Upper lobe of left lung (tissue), 6 donors: ENCODE data around the gene IGF2BP3. TPM values are rescaled to one million over a fixed set of nuclear protein-coding genes. Genes with fewer than 3 reads are reported as not detected.

ENCODE experiments used
- ATAC-seq, 2 donors: fragments of 200-7000 bp; cut with Tn5 transposase; one replicate each; pipeline ENCODE4 v1.9.1; 2022; ENCODE audit warnings: mild to moderate bottlenecking in 2 of 2, moderate library complexity in 2 of 2; ENCODE audit not compliant: low FRiP score in 2 of 2
- DNase-seq, 2 donors: peaks; one replicate each; pipeline ENCODE4 v3.0.0-alpha.2; 2019 to 2020
- H3K27ac ChIP-seq, 4 donors: fragments of 200-600 bp; sonication (generic); one replicate each; pipeline ENCODE4 v1.5.1; 2016 to 2019
- H3K27me3 ChIP-seq, 4 donors: fragments of 200-600 bp; sonication (generic); one replicate each; pipeline ENCODE4 v1.5.1; 2017 to 2019
- H3K36me3 ChIP-seq, 4 donors: fragments of 200-600 bp; sonication (generic); one replicate each; pipeline ENCODE4 v1.5.1; 2016 to 2019
- H3K4me1 ChIP-seq, 4 donors: fragments of 200-600 bp; sonication (generic); one replicate each; pipeline ENCODE4 v1.5.1; 2018 to 2019
- H3K4me3 ChIP-seq, 4 donors: fragments of 200-600 bp; sonication (generic); one replicate each; pipeline ENCODE4 v1.5.1; 2017 to 2019; ENCODE audit warnings: mild to moderate bottlenecking in 2 of 4, moderate library complexity in 1 of 4
- H3K9me3 ChIP-seq, 4 donors: fragments of 200-600 bp; sonication (generic); one replicate each; pipeline ENCODE4 v1.5.1; 2018 to 2019
- EP300 ChIP-seq, 4 donors: sonication (generic); formaldehyde crosslinking; IDR thresholded peaks; one replicate each; pipeline ENCODE4 v1.5.1; 2017; ENCODE audit warnings: antibody characterized with exemption in 4 of 4, control low read depth in 2 of 4
- POLR2A ChIP-seq, 4 donors: fragments of 450-650 bp; IDR thresholded peaks; one replicate each; pipeline ENCODE4 v1.5.1; 2016 to 2017; ENCODE audit warnings: antibody characterized with exemption in 4 of 4, mild to moderate bottlenecking in 2 of 4
- POLR2AphosphoS5 ChIP-seq, 2 donors: sonication (generic); formaldehyde crosslinking; IDR thresholded peaks; one replicate each; pipeline ENCODE4 v1.5.1; 2017; ENCODE audit warnings: antibody characterized with exemption in 2 of 2
- WGBS, 2 donors: methylation state at CpG; one replicate each; pipeline ENCODE4 v1.1.5; 2017 to 2018; 5-methylcytosine and 5-hydroxymethylcytosine counted together
- total RNA-seq, 6 donors: library from RNA; depleted of rRNA in 4 of 6; stranded (reverse); fragments of >200 nt in 4 of 6; gene quantifications; one replicate each; pipeline versions ENCODE4 v1.1.0 to v1.2.1, GENCODE V29; 2016 to 2021
- TF ChIP-seq, protein P1 (sequence below), 6 experiments: fragments of 450-650 bp in 4 of 6; fragments of 200-600 bp in 2 of 6; sonication (generic) in 2 of 6; IDR thresholded peaks; one replicate each; pipeline ENCODE4 v1.5.1; 2016 to 2019; ENCODE audit warnings: antibody characterized with exemption in 6 of 6
- donor health status: DM: no; HTN: no; CAD: no; lungs with moderate emphysema.
- donor health status: DM: no; HTN: yes; CAD: no; lungs with severe emphysema.

IGF2BP3 gene
- total RNA-seq, 6 donors from 2014 or later = 0.91 to 1.5 (median 1.1) TPM; not detected in 2

DNA sequence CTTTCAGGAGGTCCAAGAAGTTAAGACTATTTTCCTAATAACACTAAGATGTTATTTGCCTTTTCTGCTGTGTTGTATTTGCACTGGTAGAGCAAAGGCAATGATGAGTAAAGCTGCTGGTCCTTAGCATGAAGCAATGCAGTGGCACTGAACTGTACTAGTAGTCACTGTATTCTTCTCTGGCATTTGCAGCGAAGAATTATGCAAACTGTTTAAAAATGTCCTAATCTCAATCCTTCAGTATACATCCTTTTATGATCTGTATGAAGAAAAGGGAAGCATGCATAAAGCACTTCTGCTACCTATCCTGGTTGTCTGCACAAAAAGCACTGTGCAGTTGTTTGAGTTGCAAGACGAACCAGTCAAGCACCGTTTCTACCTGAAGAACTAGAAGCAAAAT lies 20.4 kb downstream of the IGF2BP3 start:
- TF ChIP-seq, protein P1, sequence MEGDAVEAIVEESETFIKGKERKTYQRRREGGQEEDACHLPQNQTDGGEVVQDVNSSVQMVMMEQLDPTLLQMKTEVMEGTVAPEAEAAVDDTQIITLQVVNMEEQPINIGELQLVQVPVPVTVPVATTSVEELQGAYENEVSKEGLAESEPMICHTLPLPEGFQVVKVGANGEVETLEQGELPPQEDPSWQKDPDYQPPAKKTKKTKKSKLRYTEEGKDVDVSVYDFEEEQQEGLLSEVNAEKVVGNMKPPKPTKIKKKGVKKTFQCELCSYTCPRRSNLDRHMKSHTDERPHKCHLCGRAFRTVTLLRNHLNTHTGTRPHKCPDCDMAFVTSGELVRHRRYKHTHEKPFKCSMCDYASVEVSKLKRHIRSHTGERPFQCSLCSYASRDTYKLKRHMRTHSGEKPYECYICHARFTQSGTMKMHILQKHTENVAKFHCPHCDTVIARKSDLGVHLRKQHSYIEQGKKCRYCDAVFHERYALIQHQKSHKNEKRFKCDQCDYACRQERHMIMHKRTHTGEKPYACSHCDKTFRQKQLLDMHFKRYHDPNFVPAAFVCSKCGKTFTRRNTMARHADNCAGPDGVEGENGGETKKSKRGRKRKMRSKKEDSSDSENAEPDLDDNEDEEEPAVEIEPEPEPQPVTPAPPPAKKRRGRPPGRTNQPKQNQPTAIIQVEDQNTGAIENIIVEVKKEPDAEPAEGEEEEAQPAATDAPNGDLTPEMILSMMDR (IDR thresholded peaks at IDR 0.05) = no peak
- TF ChIP-seq EP300 (IDR thresholded peaks at IDR 0.05) = no peak
- Histone ChIP-seq H3K36me3 (no peaks in the 10 kb centered on the region), H3K4me1 (no peaks in the 10 kb centered on the region), H3K4me3 (no peak overlapping the region), H3K27ac (no peak overlapping the region), H3K27me3 (no peaks in the 10 kb centered on the region), H3K9me3 (no peaks in the 10 kb centered on the region)
- no peak for ATAC-seq
- 66 to 74% methylated on average over 3 of the region's 3 CpGs for WGBS, 2 donors
- DNase-seq = no peak

DNA sequence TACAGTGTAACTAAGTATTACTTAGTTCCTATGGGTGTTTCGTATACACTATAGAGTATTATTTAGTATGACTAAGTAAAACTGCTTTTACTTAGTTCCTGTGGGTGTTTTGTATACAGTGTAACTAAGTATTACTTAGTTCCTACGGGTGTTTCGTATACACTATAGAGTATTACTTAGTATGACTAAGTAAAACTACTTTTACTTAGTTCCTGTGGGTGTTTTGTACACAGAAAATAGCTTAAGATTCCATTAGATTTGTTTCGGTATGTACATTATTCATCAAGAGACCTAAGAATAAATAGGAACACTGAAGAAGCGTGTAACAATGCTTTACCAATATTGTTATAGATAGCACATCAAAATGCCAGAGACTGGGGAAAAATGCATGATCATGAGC lies 25.0 kb downstream of the IGF2BP3 start:
- H3K4me1 ChIP-seq = no peaks in the 10 kb centered on the region
- WGBS, 2 donors = 72 to 81% methylated on average over 5 of the region's 5 CpGs
- no peak for TF ChIP-seq POLR2AphosphoS5 (IDR thresholded peaks at IDR 0.05)
- no peak for TF ChIP-seq EP300 (IDR thresholded peaks at IDR 0.05)
- TF ChIP-seq, protein P1 (IDR thresholded peaks at IDR 0.05) = no peak
- no peak for TF ChIP-seq POLR2A (IDR thresholded peaks at IDR 0.05)

DNA sequence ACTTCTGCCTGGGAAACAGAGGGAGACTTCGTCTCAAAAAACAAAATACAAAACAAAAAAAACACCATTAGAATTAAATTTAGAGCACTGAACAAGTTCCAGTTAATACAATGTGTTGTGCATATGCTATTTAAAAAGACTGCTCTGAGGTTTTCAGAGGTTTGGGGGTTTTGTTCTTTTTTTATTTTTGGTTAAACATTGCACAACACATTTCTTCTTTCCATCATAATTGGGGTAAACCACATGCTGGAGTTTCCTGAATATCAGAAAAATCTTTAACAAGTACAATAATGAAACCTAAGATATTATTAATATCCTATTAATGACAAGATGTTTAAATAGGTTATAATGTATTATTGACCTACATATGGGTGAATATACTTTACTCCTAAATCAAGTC lies 26.3 kb downstream of the IGF2BP3 start:
- Histone ChIP-seq H3K27me3 (no peaks in the 10 kb centered on the region), H3K4me1 (no peaks in the 10 kb centered on the region), H3K9me3 (no peaks in the 10 kb centered on the region), H3K4me3 (no peak overlapping the region), H3K36me3 (no peaks in the 10 kb centered on the region), H3K27ac (no peak overlapping the region)
- ATAC-seq (no peak), DNase-seq (no peak)
- TF ChIP-seq EP300 (IDR thresholded peaks at IDR 0.05) = no peak
- no peak for TF ChIP-seq POLR2A (IDR thresholded peaks at IDR 0.05)
- TF ChIP-seq, protein P1 (IDR thresholded peaks at IDR 0.05) = no peak
- TF ChIP-seq POLR2AphosphoS5 (IDR thresholded peaks at IDR 0.05) = no peak
- WGBS, 2 donors = 65 to 77% methylated on average over 1 of the region's 1 CpG

More for the DNA sequence above, 25.0 kb downstream of the IGF2BP3 start:
- no peaks in the 10 kb centered on the region for H3K27me3 ChIP-seq
- DNase-seq (no peak), ATAC-seq (no peak)
- no peaks in the 10 kb centered on the region for H3K9me3 ChIP-seq
- no peak overlapping the region for H3K27ac ChIP-seq
- H3K36me3 ChIP-seq = no peaks in the 10 kb centered on the region
- H3K4me3 ChIP-seq = no peak overlapping the region

DNA sequence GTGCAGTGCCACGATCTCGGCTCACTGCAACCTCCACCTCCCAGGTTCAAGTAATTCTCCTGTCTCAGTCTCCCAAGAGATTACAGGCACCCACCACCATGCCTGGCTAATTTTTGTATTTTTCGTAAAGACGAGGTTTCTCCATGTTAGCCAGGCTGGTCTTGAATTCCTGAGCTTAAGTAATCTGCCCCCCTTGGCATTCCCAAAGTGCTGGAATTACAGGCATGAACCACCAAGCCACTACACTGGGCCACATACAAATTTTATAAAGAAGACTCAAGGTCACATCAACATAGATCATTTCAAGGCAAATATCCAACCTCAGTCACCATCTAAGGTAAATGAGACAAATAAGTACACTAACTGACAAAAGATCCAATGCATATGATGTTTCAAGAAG lies 32.1 kb downstream of the IGF2BP3 start:
- Histone ChIP-seq H3K27ac (no peak overlapping the region), H3K4me1 (no peaks in the 10 kb centered on the region), H3K27me3 (no peaks in the 10 kb centered on the region), H3K36me3 (no peaks in the 10 kb centered on the region), H3K4me3 (no peak overlapping the region), H3K9me3 (no peaks in the 10 kb centered on the region)
- DNase-seq (no peak), ATAC-seq (no peak)
- WGBS, 2 donors = 94 to 96% methylated on average over 4 of the region's 4 CpGs
- TF ChIP-seq EP300 (IDR thresholded peaks at IDR 0.05) (no peak), POLR2A (IDR thresholded peaks at IDR 0.05) (no peak), POLR2AphosphoS5 (IDR thresholded peaks at IDR 0.05) (no peak)
- TF ChIP-seq, protein P1 (IDR thresholded peaks at IDR 0.05) = no peak

DNA sequence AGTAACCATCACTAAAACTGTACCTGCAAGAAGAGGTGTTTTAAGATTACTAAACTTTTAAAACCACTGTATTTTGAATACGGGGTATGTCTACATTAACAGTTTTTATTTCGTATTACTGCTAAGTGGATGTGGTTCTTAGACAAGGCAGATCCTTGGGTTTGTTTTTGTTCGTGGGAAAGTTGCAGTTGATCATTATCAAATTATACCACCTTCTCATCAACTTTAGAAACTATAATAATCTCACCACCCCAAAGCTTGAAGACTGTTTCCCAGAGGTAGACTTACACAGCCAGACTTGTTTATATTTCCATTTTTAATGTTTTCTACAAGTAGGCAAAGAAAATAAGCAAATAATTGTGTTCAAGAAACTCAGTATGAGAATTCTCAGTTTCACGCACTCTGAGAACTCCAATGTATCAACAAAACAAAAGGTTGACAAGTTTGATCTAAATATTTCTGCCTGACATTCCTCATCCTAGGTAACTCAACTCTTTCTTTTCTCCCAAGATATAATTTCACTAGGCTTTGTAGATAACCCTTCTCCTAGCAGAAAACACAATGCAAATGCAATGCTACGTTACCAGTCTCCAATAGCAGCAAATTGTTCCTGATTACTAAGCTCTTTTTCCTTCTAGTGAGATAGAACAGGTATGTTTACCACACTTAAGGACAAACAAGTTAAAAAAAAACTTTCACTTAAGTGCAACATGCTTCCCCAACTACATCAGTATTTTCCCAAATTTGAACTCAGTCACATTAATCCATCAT lies 36.0 kb downstream of the IGF2BP3 start:
- ATAC-seq = no peak
- Histone ChIP-seq H3K27ac (no peak overlapping the region), H3K4me1 (no peaks in the 10 kb centered on the region), H3K36me3 (no peaks in the 10 kb centered on the region), H3K9me3 (no peaks in the 10 kb centered on the region), H3K4me3 (no peak overlapping the region), H3K27me3 (no peaks in the 10 kb centered on the region)
- TF ChIP-seq POLR2A (IDR thresholded peaks at IDR 0.05) (no peak), EP300 (IDR thresholded peaks at IDR 0.05) (no peak), POLR2AphosphoS5 (IDR thresholded peaks at IDR 0.05) (no peak)
- TF ChIP-seq, protein P1 (IDR thresholded peaks at IDR 0.05) = no peak
- no peak for DNase-seq
- 86 to 89% methylated on average over 5 of the region's 5 CpGs for WGBS, 2 donors
